GM21515 (cell line): ENCODE data around the gene RBMX.
"Not testable (repeated sequence)": the region's sequence is repeated elsewhere in the genome, so short reads cannot be mapped to it uniquely, and the experiment has no call there.

Experiments
- ATAC-seq: cut with Tn5 transposase; IDR thresholded peaks from one replicate; pipeline ENCODE4 v1.9.1; 2021; ENCODE audit not compliant: unreplicated experiment

The RBMX gene

GRCh38 chrX:136879001-136879687, 1.4 kb downstream of the RBMX start:
- ATAC-seq, result no peak

- no peak for ATAC-seq
These were observed 2.1 kb downstream of the RBMX start for GRCh38 chrX:136878423-136878822.

DNA sequence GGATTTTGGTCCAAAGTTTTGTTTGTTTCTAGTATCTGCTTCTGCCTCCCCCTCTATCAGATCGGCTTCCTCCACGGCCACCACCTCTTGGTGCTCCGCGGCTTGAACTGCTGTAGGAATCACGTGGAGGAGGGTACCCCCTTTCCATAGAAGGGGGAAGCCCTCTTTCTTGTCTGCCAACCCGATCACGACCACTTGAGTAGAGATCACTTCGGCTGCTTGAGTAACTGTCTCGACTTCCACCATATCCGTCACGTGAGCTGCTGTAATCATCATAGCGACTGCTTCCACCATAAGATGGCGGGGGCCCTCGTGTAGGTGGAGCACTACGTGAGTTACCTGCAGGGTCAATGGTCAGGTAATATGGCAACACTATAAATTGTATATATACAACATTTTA, 6.4 kb downstream of the RBMX start:
- ATAC-seq, result not testable (repeated sequence)

DNA sequence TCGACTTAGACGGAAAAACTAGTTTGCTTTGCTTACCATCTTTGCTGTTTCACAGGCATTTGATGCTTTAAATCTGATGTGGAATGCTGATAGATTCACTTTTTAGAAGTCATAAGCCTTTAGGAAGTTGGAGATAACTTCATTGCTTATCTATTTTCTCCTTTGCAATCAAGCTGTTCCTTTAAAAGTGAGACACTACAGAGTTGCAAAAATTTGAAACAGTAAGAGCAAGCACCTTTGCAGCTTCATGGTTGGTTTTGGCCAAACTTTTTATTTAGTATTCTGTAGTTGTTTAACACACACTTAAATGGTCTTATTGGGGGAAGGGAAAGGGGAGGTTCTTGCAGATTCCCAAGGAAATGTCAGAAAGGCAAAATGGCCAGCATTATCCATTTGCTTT, 7.3 kb downstream of the RBMX start:
- ATAC-seq, result not testable (repeated sequence)

GRCh38 chrX:136872091-136872700, 8.3 kb downstream of the RBMX start:
- no peak for ATAC-seq

- ATAC-seq, result no peak
These were observed 10.5 kb downstream of the RBMX start for GRCh38 chrX:136870064-136870463.

- no peak for ATAC-seq
These were observed 12.1 kb downstream of the RBMX start for GRCh38 chrX:136868283-136869055.

DNA sequence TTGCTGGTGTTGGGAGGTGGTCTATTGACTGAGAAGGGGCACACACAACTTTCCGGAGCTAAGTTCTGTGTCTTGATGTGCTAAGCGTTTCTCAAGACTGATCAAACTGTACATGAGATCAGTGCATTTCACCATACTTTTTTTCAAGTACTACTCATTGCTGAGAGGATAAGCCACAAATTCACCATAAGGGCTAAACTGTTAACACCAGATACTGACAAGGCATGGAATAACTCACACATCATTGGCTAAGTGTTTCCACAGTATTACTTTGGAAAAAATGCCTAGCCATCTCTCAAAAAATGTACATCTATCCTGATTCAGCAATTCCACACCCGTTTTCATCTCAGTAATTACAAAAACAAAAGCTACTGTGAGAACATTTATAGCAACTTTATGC, 13.0 kb downstream of the RBMX start:
- ATAC-seq, result no peak

- ATAC-seq, result no peak
These were observed 13.4 kb downstream of the RBMX start for GRCh38 chrX:136867096-136867491.

DNA sequence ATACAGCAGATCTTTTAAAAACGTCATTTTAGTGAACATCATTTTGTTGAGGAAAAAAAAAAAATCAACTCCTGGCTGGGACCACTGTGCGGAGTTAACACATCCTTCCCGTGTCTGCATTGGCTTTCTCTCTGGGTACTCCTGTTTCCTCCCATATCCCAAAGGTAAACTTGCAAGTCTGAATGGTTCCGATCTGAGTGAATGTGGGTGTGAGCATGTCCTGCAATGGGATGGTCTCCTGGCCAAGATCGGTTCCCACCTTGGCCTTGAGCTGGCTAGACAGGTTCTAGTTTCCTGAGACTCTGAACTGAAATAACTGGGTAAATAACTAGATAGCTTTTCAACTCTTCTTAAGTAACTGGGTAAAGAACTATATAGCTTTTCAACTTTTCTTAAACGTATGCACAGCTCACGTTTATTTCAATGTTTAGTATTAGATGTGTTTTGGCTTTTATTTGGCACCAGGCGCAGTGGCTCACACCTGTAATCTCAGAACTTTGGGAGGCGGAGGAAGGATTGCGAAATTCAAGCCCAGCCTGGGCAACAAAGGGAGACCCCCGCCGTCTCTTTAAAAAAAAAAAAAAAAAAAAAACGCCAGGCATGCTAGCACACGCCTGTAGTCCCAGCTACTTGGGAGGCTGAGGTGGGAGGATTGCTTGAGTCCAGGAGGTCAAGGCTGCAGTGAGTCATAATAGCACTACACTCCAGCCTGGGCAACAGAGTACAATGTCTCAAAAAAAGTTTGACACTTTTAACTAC, 14.0 kb downstream of the RBMX start:
- no peak for ATAC-seq

GRCh38 chrX:136865270-136866158, 15.0 kb downstream of the RBMX start:
- ATAC-seq, result no peak

DNA sequence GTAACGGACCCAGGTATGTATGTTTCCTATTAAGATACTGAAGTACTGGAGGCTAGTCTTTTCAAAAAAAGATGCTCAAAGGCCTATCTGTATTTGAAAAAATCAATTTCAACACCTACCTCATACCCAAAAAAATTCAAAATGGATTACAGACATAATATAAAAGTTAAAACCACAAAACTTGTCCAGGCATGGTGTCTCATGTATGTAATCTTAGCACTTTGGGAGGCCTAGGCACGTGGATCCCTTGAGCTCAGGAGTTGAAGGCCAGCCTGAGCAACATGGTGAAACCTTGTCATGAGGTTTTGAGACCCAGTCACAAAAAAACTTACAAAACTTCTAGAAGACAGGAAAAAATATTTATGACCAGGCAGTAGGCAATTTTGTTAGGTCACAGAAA, 16.7 kb downstream of the RBMX start:
- no peak for ATAC-seq

DNA sequence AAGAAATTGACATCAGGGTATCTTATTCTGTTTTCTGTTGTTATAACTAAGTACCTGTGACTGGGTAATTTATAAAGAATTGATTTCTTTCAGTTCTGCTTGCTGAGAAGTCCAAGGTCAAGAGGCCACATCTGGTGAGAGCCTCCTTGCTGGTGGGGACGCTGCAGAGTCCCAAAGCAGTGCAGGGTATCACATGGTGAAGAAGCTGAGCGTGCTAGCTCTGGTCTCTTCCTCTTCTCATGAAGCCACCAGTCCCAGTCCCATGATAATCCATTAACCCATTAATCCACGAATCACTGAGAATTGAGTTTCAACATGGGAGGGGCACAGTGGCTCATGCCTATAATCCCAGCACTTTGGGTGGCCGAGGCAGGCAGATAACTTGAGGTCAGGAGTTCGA, 18.0 kb downstream of the RBMX start:
- ATAC-seq, result no peak

- no peak for ATAC-seq
These were observed 18.6 kb downstream of the RBMX start for GRCh38 chrX:136861877-136862276.

DNA sequence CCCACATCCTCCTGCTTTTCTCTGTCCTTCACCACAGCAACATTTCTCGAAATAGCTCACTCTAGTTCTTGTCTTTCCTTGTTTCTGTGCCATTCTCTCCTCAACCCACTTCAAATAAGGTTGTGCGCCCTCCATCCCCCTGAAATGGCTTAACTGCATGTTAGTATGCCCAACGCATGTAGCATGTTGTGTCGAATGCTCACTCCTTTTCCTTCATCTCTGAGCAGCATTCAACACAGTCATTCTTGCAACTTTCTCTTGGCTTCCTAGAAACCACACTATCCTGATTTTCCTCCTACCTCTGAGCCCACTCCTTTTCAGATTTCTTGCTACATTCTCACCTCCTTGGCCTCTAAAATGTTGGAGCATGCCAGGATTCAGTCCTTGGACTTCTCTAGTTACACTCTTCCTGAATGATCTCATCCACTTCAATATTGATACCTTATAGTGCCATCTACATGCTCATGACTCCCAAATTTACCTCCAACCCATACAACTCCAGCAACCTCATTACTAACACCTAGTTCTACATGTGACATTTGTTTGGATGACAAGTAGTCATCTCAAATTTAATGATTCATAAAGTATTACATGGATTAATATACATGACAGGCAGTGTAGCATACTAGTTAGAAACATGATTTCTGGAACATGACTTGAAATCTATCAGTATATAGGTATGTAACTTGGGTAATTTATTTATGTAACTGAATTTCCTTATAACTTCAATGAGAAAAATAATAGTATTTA, 22.3 kb downstream of the RBMX start:
- no peak for ATAC-seq

DNA sequence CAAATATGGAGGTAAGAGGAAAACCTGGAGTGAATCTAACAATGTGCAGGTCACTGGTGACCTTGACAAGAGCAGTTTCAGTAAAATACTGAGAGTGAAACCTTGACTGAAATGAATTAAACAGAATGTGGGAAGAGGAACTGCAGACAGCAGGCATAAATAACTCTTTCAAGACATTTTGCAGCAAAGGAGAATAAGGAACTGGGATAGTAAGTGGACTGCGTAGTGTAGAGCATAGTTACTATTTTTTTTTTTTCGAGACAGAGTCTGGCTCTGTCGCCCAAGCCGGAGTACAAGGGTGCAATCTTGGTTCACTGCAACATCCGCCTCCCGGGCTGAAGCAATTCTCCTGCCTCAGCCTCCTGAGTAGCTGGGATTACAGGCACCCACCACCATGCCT, 24.0 kb downstream of the RBMX start:
- ATAC-seq, result peak; percentile 94

- ATAC-seq, result no peak
These were observed 24.5 kb downstream of the RBMX start for GRCh38 chrX:136856050-136856449.

DNA sequence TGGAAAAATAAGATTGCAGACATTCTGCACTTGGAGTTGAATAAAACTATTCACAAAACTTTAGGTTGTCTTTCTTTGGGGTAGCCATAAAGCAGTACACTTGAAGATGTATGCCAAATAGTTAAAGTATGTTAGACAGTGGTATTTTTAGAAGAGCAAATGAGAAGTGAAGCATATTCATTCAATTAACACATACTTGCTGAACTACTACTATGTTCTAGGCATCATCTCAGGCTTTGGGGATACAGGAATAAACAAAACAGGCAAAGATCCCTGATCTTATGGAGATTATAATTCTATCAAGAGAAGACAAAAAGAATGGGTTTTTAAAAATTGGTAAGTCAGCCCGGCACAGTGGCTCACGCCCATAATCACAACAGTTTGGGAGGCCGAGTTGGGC, 29.0 kb downstream of the RBMX start:
- ATAC-seq, result no peak

GRCh38 chrX:136850441-136851175, 29.9 kb downstream of the RBMX start:
- no peak for ATAC-seq
